Lower leg skin (tissue), 3 donors: Measurements from ENCODE around the gene ZFAND2A.

Experiments used
- CTCF ChIP-seq, 3 donors: fragments of 450-650 bp; IDR thresholded peaks; one replicate each; pipeline ENCODE4 v1.5.1; 2016; ENCODE audit warnings: antibody characterized with exemption in 3 of 3, mild to moderate bottlenecking in 3 of 3, moderate library complexity in 2 of 3
- POLR2A ChIP-seq, 2 donors: fragments of 450-650 bp; IDR thresholded peaks; one replicate each; pipeline ENCODE4 v1.6.1; 2016 to 2017; ENCODE audit warnings: antibody characterized with exemption in 2 of 2, mild to moderate bottlenecking in 1 of 2, moderate library complexity in 1 of 2

- TF ChIP-seq POLR2A (IDR thresholded peaks at IDR 0.05) (no peak), CTCF (IDR thresholded peaks at IDR 0.05) (no peak)
Measured at GRCh38 chr7:1181640-1182039, 21.6 kb upstream of the ZFAND2A start.
